Measurements from ENCODE around the gene MT2A.
A peak's percentile ranks its signal among the peaks of the same experiment; 100 is the strongest.

Gene MT2A

GRCh38 chr16:56653218-56653617, 44.8 kb downstream of the MT2A start:
- TF ChIP-seq CTCF (conservative IDR thresholded peaks at IDR 0.05; ENCODE audit: low read depth, low read length): no peak
- no peak overlapping the region for H3K4me3 ChIP-seq (ENCODE audit: low read depth, low read length)
- DNase-seq (ENCODE audit: low read depth): no peak

- no peak for TF ChIP-seq CTCF (conservative IDR thresholded peaks at IDR 0.05; ENCODE audit: low read depth, low read length)
- peak; percentile 25 for DNase-seq (ENCODE audit: low read depth)
- peak within 1 kb of the TSS; percentile 58 for H3K4me3 ChIP-seq (ENCODE audit: low read depth, low read length)
Observed at GRCh38 chr16:56657555-56658326, 49.4 kb downstream of the MT2A start, which contains the start of gene MT1F. Gene MT1F, plus strand, starts transcription at chr16:56657959. Its CDS starts 100 bp downstream, at chr16:56658059.

GRCh38 chr16:56658327-56658875, 50.0 kb downstream of the MT2A start:
- H3K4me3 ChIP-seq (ENCODE audit: low read depth, low read length): peak overlapping the region; percentile 58
- DNase-seq (ENCODE audit: low read depth): no peak
- TF ChIP-seq CTCF (conservative IDR thresholded peaks at IDR 0.05; ENCODE audit: low read depth, low read length): no peak

All from choroid plexus epithelial cell (primary cell).